Lower leg skin (tissue), 3 donors: Measurements from ENCODE around the gene TWSG1.

Source experiments
- CTCF ChIP-seq, 3 donors: fragments of 450-650 bp; IDR thresholded peaks; one replicate each; pipeline ENCODE4 v1.5.1; 2016; ENCODE audit warnings: antibody characterized with exemption in 3 of 3, mild to moderate bottlenecking in 3 of 3, moderate library complexity in 2 of 3
- POLR2A ChIP-seq, 2 donors: fragments of 450-650 bp; IDR thresholded peaks; one replicate each; pipeline ENCODE4 v1.6.1; 2016 to 2017; ENCODE audit warnings: antibody characterized with exemption in 2 of 2, mild to moderate bottlenecking in 1 of 2, moderate library complexity in 1 of 2

DNA sequence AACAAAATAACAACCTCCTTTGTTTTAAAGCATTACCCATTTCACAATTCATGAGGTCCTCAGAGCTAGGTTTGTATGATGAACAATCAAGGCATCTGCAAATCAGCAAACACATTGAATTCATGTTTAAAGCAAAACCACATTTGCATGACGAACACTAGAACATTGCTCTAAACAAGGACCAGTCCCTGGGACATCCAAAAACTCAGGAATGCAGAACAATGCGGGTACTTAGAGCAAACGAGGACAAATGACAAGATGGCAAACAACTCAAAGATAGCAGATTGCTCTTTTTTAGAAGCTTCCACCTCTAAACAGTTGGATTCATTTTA is 95.1 kb downstream of the TWSG1 start:
- TF ChIP-seq POLR2A (IDR thresholded peaks at IDR 0.05) = no peak
- no peak for TF ChIP-seq CTCF (IDR thresholded peaks at IDR 0.05)
